ENCODE measurements around the gene TRIM68.

DNA sequence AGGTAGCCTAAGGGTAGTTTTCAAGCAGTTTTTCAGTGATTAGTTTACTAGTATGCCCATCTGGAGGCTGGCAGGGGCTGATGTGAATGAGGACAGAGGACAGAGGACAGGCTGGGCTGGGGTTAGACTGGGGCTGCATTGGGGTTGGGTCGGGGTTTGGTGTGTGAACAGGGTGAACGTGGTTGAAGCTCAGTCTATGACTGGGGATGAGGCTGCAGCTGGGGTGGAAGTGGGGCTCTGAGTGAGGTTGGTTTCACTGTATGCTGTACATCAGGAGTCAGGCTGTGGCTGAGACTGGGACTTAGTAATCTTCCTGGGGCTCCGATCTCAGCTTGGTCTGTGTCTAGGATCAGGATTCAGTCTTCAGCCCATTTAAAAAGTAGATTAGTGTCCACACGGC is 36.2 kb upstream of the TRIM68 start:
- TF ChIP-seq, protein P1, sequence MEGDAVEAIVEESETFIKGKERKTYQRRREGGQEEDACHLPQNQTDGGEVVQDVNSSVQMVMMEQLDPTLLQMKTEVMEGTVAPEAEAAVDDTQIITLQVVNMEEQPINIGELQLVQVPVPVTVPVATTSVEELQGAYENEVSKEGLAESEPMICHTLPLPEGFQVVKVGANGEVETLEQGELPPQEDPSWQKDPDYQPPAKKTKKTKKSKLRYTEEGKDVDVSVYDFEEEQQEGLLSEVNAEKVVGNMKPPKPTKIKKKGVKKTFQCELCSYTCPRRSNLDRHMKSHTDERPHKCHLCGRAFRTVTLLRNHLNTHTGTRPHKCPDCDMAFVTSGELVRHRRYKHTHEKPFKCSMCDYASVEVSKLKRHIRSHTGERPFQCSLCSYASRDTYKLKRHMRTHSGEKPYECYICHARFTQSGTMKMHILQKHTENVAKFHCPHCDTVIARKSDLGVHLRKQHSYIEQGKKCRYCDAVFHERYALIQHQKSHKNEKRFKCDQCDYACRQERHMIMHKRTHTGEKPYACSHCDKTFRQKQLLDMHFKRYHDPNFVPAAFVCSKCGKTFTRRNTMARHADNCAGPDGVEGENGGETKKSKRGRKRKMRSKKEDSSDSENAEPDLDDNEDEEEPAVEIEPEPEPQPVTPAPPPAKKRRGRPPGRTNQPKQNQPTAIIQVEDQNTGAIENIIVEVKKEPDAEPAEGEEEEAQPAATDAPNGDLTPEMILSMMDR (IDR thresholded peaks at IDR 0.05) = no peak
- TF ChIP-seq, protein P2, sequence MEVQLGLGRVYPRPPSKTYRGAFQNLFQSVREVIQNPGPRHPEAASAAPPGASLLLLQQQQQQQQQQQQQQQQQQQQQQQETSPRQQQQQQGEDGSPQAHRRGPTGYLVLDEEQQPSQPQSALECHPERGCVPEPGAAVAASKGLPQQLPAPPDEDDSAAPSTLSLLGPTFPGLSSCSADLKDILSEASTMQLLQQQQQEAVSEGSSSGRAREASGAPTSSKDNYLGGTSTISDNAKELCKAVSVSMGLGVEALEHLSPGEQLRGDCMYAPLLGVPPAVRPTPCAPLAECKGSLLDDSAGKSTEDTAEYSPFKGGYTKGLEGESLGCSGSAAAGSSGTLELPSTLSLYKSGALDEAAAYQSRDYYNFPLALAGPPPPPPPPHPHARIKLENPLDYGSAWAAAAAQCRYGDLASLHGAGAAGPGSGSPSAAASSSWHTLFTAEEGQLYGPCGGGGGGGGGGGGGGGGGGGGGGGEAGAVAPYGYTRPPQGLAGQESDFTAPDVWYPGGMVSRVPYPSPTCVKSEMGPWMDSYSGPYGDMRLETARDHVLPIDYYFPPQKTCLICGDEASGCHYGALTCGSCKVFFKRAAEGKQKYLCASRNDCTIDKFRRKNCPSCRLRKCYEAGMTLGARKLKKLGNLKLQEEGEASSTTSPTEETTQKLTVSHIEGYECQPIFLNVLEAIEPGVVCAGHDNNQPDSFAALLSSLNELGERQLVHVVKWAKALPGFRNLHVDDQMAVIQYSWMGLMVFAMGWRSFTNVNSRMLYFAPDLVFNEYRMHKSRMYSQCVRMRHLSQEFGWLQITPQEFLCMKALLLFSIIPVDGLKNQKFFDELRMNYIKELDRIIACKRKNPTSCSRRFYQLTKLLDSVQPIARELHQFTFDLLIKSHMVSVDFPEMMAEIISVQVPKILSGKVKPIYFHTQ (CRISPR knock-in tag; IDR thresholded peaks at IDR 0.05) = no peak
- TF ChIP-seq ZNF423 (CRISPR knock-in tag; IDR thresholded peaks at IDR 0.05) (no peak), ATF1 (CRISPR knock-in tag; IDR thresholded peaks at IDR 0.05) (no peak)

Measured in WTC11 (cell line).